Measurements from ENCODE around the gene CCSER1.
"Not testable (repeated sequence)": the region's sequence is repeated elsewhere in the genome, so short reads cannot be mapped to it uniquely, and the experiment has no call there.

GRCh38 chr4:91405431-91405830 lies 1278.2 kb downstream of the CCSER1 start:
- not testable (repeated sequence) for TF ChIP-seq EZH2 (IDR thresholded peaks at IDR 0.05; ENCODE audit: insufficient read depth, poor library complexity, severe bottlenecking); EZH2phosphoT487 (IDR thresholded peaks at IDR 0.05; ENCODE audit: insufficient read depth, low read depth)

All from GM23248 (cell line).